ENCODE measurements around the gene STPG2. TPM values are rescaled to one million over a fixed set of nuclear protein-coding genes. Genes with fewer than 3 reads are reported as not detected.

STPG2 gene
- polyA plus RNA-seq, 6 donors from 2014 or later = 0.17 to 0.55 (median 0.25) TPM; not detected in 3

- H3K27me3 Mint-ChIP-seq = peaks cover 12 to 34% (median 14%) of the 10 kb centered on the region in 3 donors
- peaks cover 5 to 32% (median 8%) of the 10 kb centered on the region in 7 donors for H3K9me3 Mint-ChIP-seq
- no peaks in the 10 kb centered on the region for H3K4me1 Mint-ChIP-seq
- H3K36me3 Mint-ChIP-seq = peaks cover 15 to 21% of the 10 kb centered on the region in 2 donors
- ATAC-seq (ENCODE audit: low read depth in 2 of 2) (no peak), DNase-seq (no peak)
- no peak overlapping the region for H3K4me3 Mint-ChIP-seq
- H3K27ac Mint-ChIP-seq = no peak overlapping the region
These were observed 17.1 kb downstream of the STPG2 start for GRCh38 chr4:98126141-98126540.

GRCh38 chr4:98125585-98125984 lies 17.7 kb downstream of the STPG2 start:
- Mint-ChIP-seq H3K36me3 (peaks cover 9 to 16% of the 10 kb centered on the region in 2 donors), H3K4me1 (no peaks in the 10 kb centered on the region), H3K9me3 (peaks cover 4 to 36% (median 9%) of the 10 kb centered on the region in 7 donors), H3K4me3 (no peak overlapping the region), H3K27ac (no peak overlapping the region), H3K27me3 (peaks cover 8 to 29% (median 9%) of the 10 kb centered on the region in 3 donors)
- ATAC-seq (ENCODE audit: low read depth in 2 of 2) = no peak
- no peak for DNase-seq

DNA sequence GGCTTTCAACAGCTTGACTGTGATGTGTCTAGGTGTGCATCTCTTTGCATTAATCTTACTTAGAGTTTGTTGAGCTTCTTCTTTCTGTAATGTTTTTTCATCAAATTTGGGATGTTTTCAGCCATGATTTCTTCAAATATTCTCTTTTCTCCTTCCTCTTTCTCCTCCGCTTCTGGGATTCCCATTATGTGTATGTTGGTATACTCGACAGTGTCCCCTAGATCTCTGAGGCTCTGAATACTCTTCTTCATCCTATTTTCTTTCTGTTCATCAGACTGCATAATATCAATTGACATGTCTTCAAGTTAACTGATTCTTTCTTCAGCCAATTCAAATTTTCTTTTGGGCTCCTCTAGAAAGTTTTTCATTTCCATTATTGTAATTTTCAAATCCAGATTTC lies 25.9 kb downstream of the STPG2 start:
- H3K36me3 Mint-ChIP-seq = peaks cover 11 to 18% of the 10 kb centered on the region in 2 donors
- H3K9me3 Mint-ChIP-seq = peaks cover 11 to 53% (median 36%) of the 10 kb centered on the region in 7 donors
- no peak overlapping the region for H3K27ac Mint-ChIP-seq
- no peak for ATAC-seq (ENCODE audit: low read depth in 2 of 2)
- H3K27me3 Mint-ChIP-seq = peaks cover 0 to 10% (median 0%) of the 10 kb centered on the region in 3 donors
- H3K4me3 Mint-ChIP-seq = no peak overlapping the region
- DNase-seq = no peak
- no peaks in the 10 kb centered on the region for H3K4me1 Mint-ChIP-seq

DNA sequence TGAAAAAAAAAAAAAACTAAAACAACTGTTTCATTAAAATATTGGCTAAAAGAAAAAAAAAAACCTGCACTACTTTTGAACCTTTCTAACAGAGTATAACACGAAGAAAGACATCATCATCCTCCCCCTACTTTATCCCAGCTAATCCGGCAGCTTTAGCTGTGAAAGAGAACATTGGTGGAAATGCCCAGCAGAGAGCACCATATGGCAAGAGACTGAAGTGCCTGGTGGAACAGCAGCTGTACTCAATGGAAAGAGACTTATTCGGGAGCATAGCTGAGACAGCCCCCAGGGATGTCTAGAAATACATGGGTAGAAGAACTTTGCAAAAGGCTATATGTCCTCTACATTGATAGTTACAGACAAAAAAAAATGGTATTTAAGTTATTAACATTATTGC lies 30.3 kb downstream of the STPG2 start:
- Mint-ChIP-seq H3K4me3 (no peak overlapping the region), H3K36me3 (peaks cover 7 to 12% of the 10 kb centered on the region in 2 donors), H3K4me1 (no peaks in the 10 kb centered on the region), H3K27ac (no peak overlapping the region), H3K27me3 (no peaks in the 10 kb centered on the region), H3K9me3 (peaks cover 4 to 18% (median 12%) of the 10 kb centered on the region in 7 donors)
- ATAC-seq (ENCODE audit: low read depth in 2 of 2) = peak in 1 of 2 donors; percentile 28
- DNase-seq = no peak

DNA sequence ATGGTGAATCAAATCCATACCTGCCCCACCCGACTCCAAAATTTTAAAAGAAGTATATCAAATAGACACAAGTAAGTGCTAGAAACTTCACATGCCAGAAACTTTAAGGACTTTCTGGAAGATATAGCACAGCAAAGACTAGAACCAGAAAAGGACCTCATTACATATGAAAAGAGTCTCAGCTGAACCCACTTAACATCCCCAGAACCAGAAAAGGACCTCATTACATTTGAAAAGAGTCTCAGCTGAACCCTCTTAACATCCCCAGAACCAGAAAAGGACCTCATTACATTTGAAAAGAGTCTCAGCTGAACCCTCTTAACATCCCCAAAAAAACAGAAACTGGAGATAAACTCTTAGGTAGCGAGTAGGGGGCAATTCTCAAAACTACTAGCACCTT lies 32.3 kb downstream of the STPG2 start:
- Mint-ChIP-seq H3K36me3 (no peaks in the 10 kb centered on the region), H3K27ac (no peak overlapping the region), H3K27me3 (peaks cover 0 to 5% (median 0%) of the 10 kb centered on the region in 3 donors), H3K4me1 (no peaks in the 10 kb centered on the region), H3K9me3 (peaks cover 0 to under 1% (median 0%) of the 10 kb centered on the region in 7 donors), H3K4me3 (no peak overlapping the region)
- ATAC-seq (ENCODE audit: low read depth in 2 of 2) (no peak), DNase-seq (no peak)

GRCh38 chr4:98110214-98110613 lies 33.1 kb downstream of the STPG2 start:
- no peaks in the 10 kb centered on the region for H3K36me3 Mint-ChIP-seq
- no peak for ATAC-seq (ENCODE audit: low read depth in 2 of 2)
- DNase-seq = no peak
- no peaks in the 10 kb centered on the region for H3K4me1 Mint-ChIP-seq
- H3K4me3 Mint-ChIP-seq = no peak overlapping the region
- peaks cover 0 to 5% (median 0%) of the 10 kb centered on the region in 3 donors for H3K27me3 Mint-ChIP-seq
- H3K9me3 Mint-ChIP-seq = no peaks in the 10 kb centered on the region
- H3K27ac Mint-ChIP-seq = no peak overlapping the region

- Mint-ChIP-seq H3K9me3 (peaks cover 0 to 5% (median 0%) of the 10 kb centered on the region in 7 donors), H3K27ac (no peak overlapping the region), H3K27me3 (peaks cover 0 to 14% (median 0%) of the 10 kb centered on the region in 3 donors), H3K4me1 (peaks cover 8 to 14% (median 11%) of the 10 kb centered on the region in 3 donors), H3K4me3 (peak overlapping the region in 1 of 8 donors; percentile 35), H3K36me3 (peaks cover 4 to 8% of the 10 kb centered on the region in 2 donors)
- DNase-seq (no peak), ATAC-seq (ENCODE audit: low read depth in 2 of 2) (no peak)
These were observed 40.6 kb downstream of the STPG2 start for GRCh38 chr4:98102660-98103059.

DNA sequence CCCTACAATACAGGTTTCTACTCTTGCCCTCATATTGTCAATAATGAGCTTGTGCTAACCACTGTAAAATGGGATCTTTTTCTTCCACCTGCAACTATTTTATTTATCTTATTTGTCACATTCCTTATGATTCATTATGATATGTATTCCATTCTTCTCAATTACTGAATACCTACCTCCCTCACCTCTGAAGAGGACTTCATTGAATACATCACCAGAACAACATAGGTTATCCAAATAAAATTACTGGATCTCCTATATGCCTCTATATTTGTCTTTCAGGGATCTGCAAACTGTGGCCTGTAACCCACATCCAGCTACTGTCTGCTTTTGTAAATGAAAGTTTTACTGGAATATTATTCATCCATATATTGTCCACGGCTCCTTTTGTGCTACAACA lies 41.3 kb downstream of the STPG2 start:
- Mint-ChIP-seq H3K4me1 (peaks cover 8 to 14% (median 11%) of the 10 kb centered on the region in 3 donors), H3K27ac (peak overlapping the region in 1 of 6 donors; percentile 79), H3K27me3 (peaks cover 0 to 10% (median 0%) of the 10 kb centered on the region in 3 donors), H3K4me3 (no peak overlapping the region), H3K36me3 (peaks cover 4 to 8% of the 10 kb centered on the region in 2 donors), H3K9me3 (peaks cover 0 to 5% (median 0%) of the 10 kb centered on the region in 7 donors)
- DNase-seq = no peak
- no peak for ATAC-seq (ENCODE audit: low read depth in 2 of 2)

DNA sequence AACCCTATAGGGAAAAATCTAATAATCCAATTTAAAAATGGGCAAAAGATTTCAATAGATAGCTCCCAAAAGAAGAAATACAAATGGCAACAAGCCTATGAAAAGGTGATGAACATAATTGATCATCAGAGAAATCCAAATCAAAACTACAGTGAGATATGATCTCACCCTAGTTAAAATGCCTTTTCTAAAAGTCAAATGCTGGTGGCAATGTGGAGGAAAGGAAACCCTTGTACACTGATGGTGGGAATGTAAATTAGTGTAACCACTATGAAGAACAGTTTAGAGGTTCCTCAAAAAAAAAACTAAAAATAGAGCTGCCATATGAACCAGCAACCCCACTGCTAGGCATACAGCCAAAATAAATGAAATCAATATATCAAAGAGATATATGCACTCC lies 44.5 kb downstream of the STPG2 start:
- ATAC-seq (ENCODE audit: low read depth in 2 of 2) = no peak
- Mint-ChIP-seq H3K9me3 (peaks cover 0 to 13% (median 6%) of the 10 kb centered on the region in 7 donors), H3K4me3 (no peak overlapping the region), H3K36me3 (peaks cover 0 to 19% of the 10 kb centered on the region in 2 donors), H3K27me3 (peaks cover 0 to 6% (median 0%) of the 10 kb centered on the region in 3 donors), H3K4me1 (peaks cover 8 to 14% (median 11%) of the 10 kb centered on the region in 3 donors), H3K27ac (peak overlapping the region in 1 of 6 donors; percentile 7)
- no peak for DNase-seq

GRCh38 chr4:98094118-98094517 lies 49.2 kb downstream of the STPG2 start:
- Mint-ChIP-seq H3K27me3 (peaks cover 8 to 11% (median 9%) of the 10 kb centered on the region in 3 donors), H3K27ac (no peak overlapping the region), H3K4me3 (no peak overlapping the region), H3K4me1 (peaks cover 8 to 14% (median 11%) of the 10 kb centered on the region in 3 donors), H3K9me3 (peaks cover 0 to 13% (median 7%) of the 10 kb centered on the region in 7 donors), H3K36me3 (peaks cover 0 to 13% of the 10 kb centered on the region in 2 donors)
- DNase-seq (no peak), ATAC-seq (ENCODE audit: low read depth in 2 of 2) (no peak)

GRCh38 chr4:98093662-98094061 lies 49.6 kb downstream of the STPG2 start:
- peaks cover 8 to 11% (median 9%) of the 10 kb centered on the region in 3 donors for H3K27me3 Mint-ChIP-seq
- H3K9me3 Mint-ChIP-seq = peaks cover 0 to 13% (median 7%) of the 10 kb centered on the region in 7 donors
- no peak overlapping the region for H3K27ac Mint-ChIP-seq
- no peak for DNase-seq
- H3K36me3 Mint-ChIP-seq = peaks cover 0 to 13% of the 10 kb centered on the region in 2 donors
- H3K4me3 Mint-ChIP-seq = no peak overlapping the region
- H3K4me1 Mint-ChIP-seq = peaks cover 8 to 9% (median 8%) of the 10 kb centered on the region in 3 donors
- no peak for ATAC-seq (ENCODE audit: low read depth in 2 of 2)

- DNase-seq = no peak
- Mint-ChIP-seq H3K9me3 (peaks cover 0 to 13% (median 7%) of the 10 kb centered on the region in 7 donors), H3K4me1 (peaks cover under 1 to 2% (median 2%) of the 10 kb centered on the region in 3 donors), H3K27ac (no peak overlapping the region), H3K27me3 (peaks cover 8 to 11% (median 9%) of the 10 kb centered on the region in 3 donors), H3K4me3 (no peak overlapping the region), H3K36me3 (peaks cover 0 to 13% of the 10 kb centered on the region in 2 donors)
- no peak for ATAC-seq (ENCODE audit: low read depth in 2 of 2)
These were observed 50.3 kb downstream of the STPG2 start for GRCh38 chr4:98092833-98093439.

DNA sequence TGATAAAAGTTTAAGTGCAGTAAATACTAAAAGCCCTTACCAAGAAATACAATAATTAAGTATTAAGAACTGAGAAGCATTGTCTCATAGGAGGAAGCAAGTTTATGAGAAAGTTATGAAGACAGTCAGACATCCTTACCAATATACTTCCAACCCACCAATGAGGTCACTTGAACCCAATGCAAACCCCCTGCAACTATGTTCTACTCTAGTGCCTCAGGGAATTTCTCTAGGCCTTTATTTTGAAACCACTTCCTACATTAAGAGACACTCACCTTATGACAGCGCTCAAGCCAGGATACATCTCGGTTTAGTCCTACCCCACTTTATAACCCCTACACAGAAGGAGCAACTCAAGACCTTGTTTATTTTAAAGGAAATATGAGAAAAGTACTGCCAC lies 61.3 kb downstream of the STPG2 start:
- H3K27ac Mint-ChIP-seq = no peak overlapping the region
- no peak overlapping the region for H3K4me3 Mint-ChIP-seq
- no peaks in the 10 kb centered on the region for H3K27me3 Mint-ChIP-seq
- no peaks in the 10 kb centered on the region for H3K36me3 Mint-ChIP-seq
- no peaks in the 10 kb centered on the region for H3K4me1 Mint-ChIP-seq
- DNase-seq (no peak), ATAC-seq (ENCODE audit: low read depth in 2 of 2) (no peak)
- H3K9me3 Mint-ChIP-seq = no peaks in the 10 kb centered on the region

GRCh38 chr4:98068495-98068894 lies 74.8 kb downstream of the STPG2 start:
- Mint-ChIP-seq H3K27ac (no peak overlapping the region), H3K36me3 (no peaks in the 10 kb centered on the region), H3K4me1 (no peaks in the 10 kb centered on the region), H3K9me3 (peaks cover 0 to 23% (median 6%) of the 10 kb centered on the region in 7 donors), H3K27me3 (no peaks in the 10 kb centered on the region), H3K4me3 (no peak overlapping the region)
- ATAC-seq (ENCODE audit: low read depth in 2 of 2) = no peak
- DNase-seq = no peak
